Type B pancreatic cell (in vitro differentiated cells): ENCODE data around the gene SURF4. TPM values are rescaled to one million over a fixed set of nuclear protein-coding genes. Genes with fewer than 3 reads are reported as not detected.
"Not testable (repeated sequence)": the region's sequence is repeated elsewhere in the genome, so short reads cannot be mapped to it uniquely, and the experiment has no call there.

Experiments used
- DNase-seq: peaks from one replicate; pipeline ENCODE4 v3.0.0; 2021; ENCODE audit warnings: mixed read lengths; ENCODE audit not compliant: unreplicated experiment; ENCODE audit errors: extremely low spot score
- H3K27ac Mint-ChIP-seq: 2 replicates; pipeline ENCODE4 v1.8.0; 2021; ENCODE audit warnings: mild to moderate bottlenecking, mixed read lengths
- H3K27me3 Mint-ChIP-seq: 2 replicates; pipeline ENCODE4 v1.8.0; 2021; ENCODE audit warnings: mixed read lengths
- H3K36me3 Mint-ChIP-seq: 2 replicates; pipeline ENCODE4 v1.8.0; 2021; ENCODE audit warnings: mixed read lengths
- H3K4me1 Mint-ChIP-seq: one replicate; pipeline ENCODE4 v1.8.0; 2021; ENCODE audit warnings: mixed read lengths; ENCODE audit not compliant: unreplicated experiment
- H3K4me3 Mint-ChIP-seq: 2 replicates; pipeline ENCODE4 v1.8.0; 2021; ENCODE audit warnings: mild to moderate bottlenecking, mixed read lengths
- H3K9me3 Mint-ChIP-seq: 2 replicates; pipeline ENCODE4 v1.8.0; 2021; ENCODE audit warnings: mixed read lengths
- CTCF ChIP-seq: fragments of 200-600 bp; sonication (generic); conservative IDR thresholded peaks from 2 replicates; pipeline ENCODE4 v1.5.0; 2021; ENCODE audit warnings: antibody characterized with exemption, mild to moderate bottlenecking
- total RNA-seq: library from RNA; stranded (reverse); gene quantifications from 2 replicates; pipeline ENCODE4 v1.2.1, GENCODE V29; 2021; ENCODE audit warnings: low replicate concordance

SURF4 gene
- total RNA-seq, 1 donor from 2014 or later = 173 TPM

GRCh38 chr9:133333011-133333410, 42.8 kb downstream of the SURF4 start:
- Mint-ChIP-seq H3K27ac (no peak overlapping the region), H3K4me1 (peaks cover 14% of the 10 kb centered on the region), H3K27me3 (no peaks in the 10 kb centered on the region), H3K4me3 (peak overlapping the region; percentile 44), H3K9me3 (no peaks in the 10 kb centered on the region), H3K36me3 (peaks cover 21% of the 10 kb centered on the region)
- TF ChIP-seq CTCF = no peak
- DNase-seq = no peak

- Mint-ChIP-seq H3K4me3 (no peak overlapping the region), H3K27ac (no peak overlapping the region), H3K9me3 (no peaks in the 10 kb centered on the region), H3K4me1 (peaks cover 14% of the 10 kb centered on the region), H3K27me3 (no peaks in the 10 kb centered on the region), H3K36me3 (peaks cover 21% of the 10 kb centered on the region)
- DNase-seq = no peak
- TF ChIP-seq CTCF = no peak
Observed at GRCh38 chr9:133332381-133332730, 43.5 kb downstream of the SURF4 start.

GRCh38 chr9:133331641-133332380, 44.0 kb downstream of the SURF4 start:
- no peak for DNase-seq
- Mint-ChIP-seq H3K36me3 (peaks cover 21% of the 10 kb centered on the region), H3K4me3 (no peak overlapping the region), H3K27ac (no peak overlapping the region), H3K27me3 (no peaks in the 10 kb centered on the region), H3K4me1 (peaks cover 14% of the 10 kb centered on the region), H3K9me3 (no peaks in the 10 kb centered on the region)
- no peak for TF ChIP-seq CTCF

- peaks cover 14% of the 10 kb centered on the region for H3K4me1 Mint-ChIP-seq
- no peak for DNase-seq
- H3K9me3 Mint-ChIP-seq = no peaks in the 10 kb centered on the region
- H3K27ac Mint-ChIP-seq = no peak overlapping the region
- TF ChIP-seq CTCF = no peak
- H3K36me3 Mint-ChIP-seq = peaks cover 21% of the 10 kb centered on the region
- H3K27me3 Mint-ChIP-seq = no peaks in the 10 kb centered on the region
- no peak overlapping the region for H3K4me3 Mint-ChIP-seq
Observed at GRCh38 chr9:133331221-133331620, 44.6 kb downstream of the SURF4 start.

- not testable (repeated sequence) for H3K4me1 Mint-ChIP-seq, DNase-seq, H3K27me3 Mint-ChIP-seq, H3K4me3 Mint-ChIP-seq, H3K9me3 Mint-ChIP-seq
- TF ChIP-seq CTCF = peak; percentile 72
- H3K36me3 Mint-ChIP-seq = peaks cover 16% of the 10 kb centered on the region
- peak overlapping the region; percentile 74 for H3K27ac Mint-ChIP-seq
Observed at GRCh38 chr9:133329306-133330156, 46.3 kb downstream of the SURF4 start.
